ENCODE measurements around the gene OR10H5.
"Not testable (repeated sequence)": the region's sequence is repeated elsewhere in the genome, so short reads cannot be mapped to it uniquely, and the experiment has no call there.

OR10H5 gene

GRCh38 chr19:15769586-15769985 is 17.9 kb upstream of the OR10H5 start:
- TF ChIP-seq CTCF (IDR thresholded peaks at IDR 0.05; ENCODE audit: insufficient read depth, low read length, poor library complexity, severe bottlenecking) (no peak), EZH2phosphoT487 (conservative IDR thresholded peaks at IDR 0.05; ENCODE audit: low read length) (no peak)
- Histone ChIP-seq H3K79me2 (ENCODE audit: insufficient read depth, low read length) (no peaks in the 10 kb centered on the region), H3K36me3 (ENCODE audit: low read length) (no peaks in the 10 kb centered on the region), H3K9me2 (replicated peaks; ENCODE audit: insufficient read depth, low read length) (no peaks in the 10 kb centered on the region), H3K4me3 (ENCODE audit: insufficient read depth, low read length, poor library complexity, severe bottlenecking) (no peak overlapping the region), H3K9me3 (ENCODE audit: insufficient read depth, low read length) (no peaks in the 10 kb centered on the region), H3F3A (ENCODE audit: insufficient read depth) (no peaks in the 10 kb centered on the region), H3K4me2 (ENCODE audit: low read depth, low read length, poor library complexity, severe bottlenecking) (no peak overlapping the region), H2AFZ (ENCODE audit: low read depth, low read length, severe bottlenecking) (no peak overlapping the region), H3K27me3 (ENCODE audit: low read length) (no peaks in the 10 kb centered on the region), H3K9ac (ENCODE audit: low read length) (no peak overlapping the region), H3K27ac (ENCODE audit: low read depth, low read length) (no peak overlapping the region), H4K20me1 (ENCODE audit: low read depth, low read length) (no peaks in the 10 kb centered on the region)

- not testable (repeated sequence) for H3K27ac ChIP-seq (ENCODE audit: low read depth, low read length); H3K9me3 ChIP-seq (ENCODE audit: insufficient read depth, low read length); H3K79me2 ChIP-seq (ENCODE audit: insufficient read depth, low read length); H3K9ac ChIP-seq (ENCODE audit: low read length); H4K20me1 ChIP-seq (ENCODE audit: low read depth, low read length); H2AFZ ChIP-seq (ENCODE audit: low read depth, low read length, severe bottlenecking); H3K27me3 ChIP-seq (ENCODE audit: low read length); H3K4me2 ChIP-seq (ENCODE audit: low read depth, low read length, poor library complexity, severe bottlenecking); H3K4me3 ChIP-seq (ENCODE audit: insufficient read depth, low read length, poor library complexity, severe bottlenecking); H3F3A ChIP-seq (ENCODE audit: insufficient read depth); H3K36me3 ChIP-seq (ENCODE audit: low read length); H3K9me2 ChIP-seq (replicated peaks; ENCODE audit: insufficient read depth, low read length)
These were observed 13.3 kb upstream of the OR10H5 start for GRCh38 chr19:15774159-15774558.

- no peaks in the 10 kb centered on the region for H3K9me3 ChIP-seq (ENCODE audit: insufficient read depth, low read length)
- H3K9ac ChIP-seq (ENCODE audit: low read length): no peak overlapping the region
- no peaks in the 10 kb centered on the region for H3K27me3 ChIP-seq (ENCODE audit: low read length)
- H4K20me1 ChIP-seq (ENCODE audit: low read depth, low read length): no peaks in the 10 kb centered on the region
- no peak overlapping the region for H3K4me3 ChIP-seq (ENCODE audit: insufficient read depth, low read length, poor library complexity, severe bottlenecking)
- no peak overlapping the region for H3K4me2 ChIP-seq (ENCODE audit: low read depth, low read length, poor library complexity, severe bottlenecking)
- no peak overlapping the region for H2AFZ ChIP-seq (ENCODE audit: low read depth, low read length, severe bottlenecking)
- no peaks in the 10 kb centered on the region for H3K79me2 ChIP-seq (ENCODE audit: insufficient read depth, low read length)
- no peaks in the 10 kb centered on the region for H3K36me3 ChIP-seq (ENCODE audit: low read length)
- H3K9me2 ChIP-seq (replicated peaks; ENCODE audit: insufficient read depth, low read length): no peaks in the 10 kb centered on the region
- H3F3A ChIP-seq (ENCODE audit: insufficient read depth): no peaks in the 10 kb centered on the region
- no peak for TF ChIP-seq CTCF (IDR thresholded peaks at IDR 0.05; ENCODE audit: insufficient read depth, low read length, poor library complexity, severe bottlenecking)
- TF ChIP-seq EZH2phosphoT487 (conservative IDR thresholded peaks at IDR 0.05; ENCODE audit: low read length): no peak
- no peak overlapping the region for H3K27ac ChIP-seq (ENCODE audit: low read depth, low read length)
These were observed 12.2 kb upstream of the OR10H5 start for GRCh38 chr19:15775249-15775648.

GRCh38 chr19:15776264-15776663 is 11.2 kb upstream of the OR10H5 start:
- TF ChIP-seq CTCF (IDR thresholded peaks at IDR 0.05; ENCODE audit: insufficient read depth, low read length, poor library complexity, severe bottlenecking) (no peak), EZH2phosphoT487 (conservative IDR thresholded peaks at IDR 0.05; ENCODE audit: low read length) (no peak)
- Histone ChIP-seq H3F3A (ENCODE audit: insufficient read depth) (no peaks in the 10 kb centered on the region), H3K9me3 (ENCODE audit: insufficient read depth, low read length) (no peaks in the 10 kb centered on the region), H4K20me1 (ENCODE audit: low read depth, low read length) (no peaks in the 10 kb centered on the region), H3K27me3 (ENCODE audit: low read length) (no peaks in the 10 kb centered on the region), H3K4me3 (ENCODE audit: insufficient read depth, low read length, poor library complexity, severe bottlenecking) (no peak overlapping the region), H3K9ac (ENCODE audit: low read length) (no peak overlapping the region), H3K9me2 (replicated peaks; ENCODE audit: insufficient read depth, low read length) (no peaks in the 10 kb centered on the region), H3K4me2 (ENCODE audit: low read depth, low read length, poor library complexity, severe bottlenecking) (no peak overlapping the region), H3K27ac (ENCODE audit: low read depth, low read length) (no peak overlapping the region), H2AFZ (ENCODE audit: low read depth, low read length, severe bottlenecking) (no peak overlapping the region), H3K79me2 (ENCODE audit: insufficient read depth, low read length) (no peaks in the 10 kb centered on the region), H3K36me3 (ENCODE audit: low read length) (no peaks in the 10 kb centered on the region)
